Activated CD4-positive, alpha-beta T cell treated with anti-CD3 and anti-CD28 coated beads, Interleukin-2, amount 50 U/mL, for 48 hours (primary cell): ENCODE data around the gene MFF.
A peak's percentile ranks its signal among the peaks of the same experiment; 100 is the strongest.

Source experiments
- DNase-seq, 2 experiments: peaks; one replicate each; pipeline ENCODE4 v3.0.0-alpha.2; 2020

MFF gene, protein sequence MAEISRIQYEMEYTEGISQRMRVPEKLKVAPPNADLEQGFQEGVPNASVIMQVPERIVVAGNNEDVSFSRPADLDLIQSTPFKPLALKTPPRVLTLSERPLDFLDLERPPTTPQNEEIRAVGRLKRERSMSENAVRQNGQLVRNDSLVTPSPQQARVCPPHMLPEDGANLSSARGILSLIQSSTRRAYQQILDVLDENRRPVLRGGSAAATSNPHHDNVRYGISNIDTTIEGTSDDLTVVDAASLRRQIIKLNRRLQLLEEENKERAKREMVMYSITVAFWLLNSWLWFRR

DNA sequence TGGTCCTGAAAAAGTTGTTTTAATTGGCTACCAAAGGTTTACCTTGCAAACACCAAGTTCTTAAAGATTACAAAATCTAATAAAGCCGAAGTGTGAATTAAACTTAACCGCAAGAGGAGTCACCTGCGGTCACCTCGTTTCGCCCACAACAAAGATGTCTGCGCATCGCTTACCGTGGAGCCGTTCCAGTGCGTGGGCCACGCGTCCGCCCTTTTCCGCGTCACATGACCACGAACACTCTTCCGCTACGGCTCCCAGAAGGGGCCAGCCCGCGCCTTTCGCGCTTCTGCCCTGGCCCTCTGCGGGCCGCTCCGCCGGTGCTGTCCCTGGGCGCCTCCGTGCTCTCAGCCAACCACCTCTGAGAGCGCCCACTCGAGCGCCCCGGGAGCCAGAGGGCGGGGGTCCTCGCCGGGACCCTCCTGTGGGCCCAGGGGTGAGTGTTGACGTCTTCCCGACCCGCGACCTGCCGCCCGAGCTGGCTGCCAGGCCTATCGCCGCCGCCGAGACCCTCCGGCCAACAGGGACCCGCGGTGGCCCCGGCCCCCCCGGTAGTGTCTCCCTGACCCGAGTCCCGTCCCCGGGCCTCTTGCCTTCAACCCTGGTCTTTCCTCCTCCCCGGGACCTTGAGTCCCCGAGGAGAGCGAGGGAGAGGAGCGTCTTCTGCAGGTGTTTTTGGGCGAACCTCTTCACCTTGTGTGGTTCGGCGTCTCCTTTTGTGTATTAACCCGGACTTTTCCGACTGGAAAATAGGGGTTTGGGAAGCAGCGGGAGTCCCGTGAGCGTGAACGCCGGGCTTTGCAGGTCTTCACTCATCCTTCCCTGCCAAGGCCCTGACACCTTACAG, at the start of gene MFF:
Gene MFF, plus strand, starts transcription at position 257 of the 844 bp plus-strand sequence. CDS start 5,415 bp downstream, outside the sequence.
- peak; percentile 93 to 95 for DNase-seq

DNA sequence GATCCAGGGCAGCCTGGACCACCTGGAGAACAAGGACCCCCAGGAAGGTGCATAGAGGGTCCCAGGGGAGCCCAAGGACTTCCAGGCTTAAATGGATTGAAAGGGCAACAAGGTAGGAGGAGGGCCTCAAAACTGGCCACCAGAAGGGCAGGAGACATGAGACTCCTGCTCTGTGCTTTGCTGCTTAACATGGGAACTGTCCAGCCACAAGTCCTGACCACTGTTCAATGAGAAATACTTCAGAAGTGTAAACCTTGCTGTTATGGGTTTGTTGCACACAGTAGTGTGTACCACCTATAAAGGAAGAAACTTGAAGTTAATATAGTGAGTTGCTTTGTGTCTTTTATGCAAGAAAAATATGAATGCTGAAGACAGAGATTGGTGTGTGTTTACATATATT, 44.2 kb upstream of the MFF start:
- DNase-seq, result no peak

DNA sequence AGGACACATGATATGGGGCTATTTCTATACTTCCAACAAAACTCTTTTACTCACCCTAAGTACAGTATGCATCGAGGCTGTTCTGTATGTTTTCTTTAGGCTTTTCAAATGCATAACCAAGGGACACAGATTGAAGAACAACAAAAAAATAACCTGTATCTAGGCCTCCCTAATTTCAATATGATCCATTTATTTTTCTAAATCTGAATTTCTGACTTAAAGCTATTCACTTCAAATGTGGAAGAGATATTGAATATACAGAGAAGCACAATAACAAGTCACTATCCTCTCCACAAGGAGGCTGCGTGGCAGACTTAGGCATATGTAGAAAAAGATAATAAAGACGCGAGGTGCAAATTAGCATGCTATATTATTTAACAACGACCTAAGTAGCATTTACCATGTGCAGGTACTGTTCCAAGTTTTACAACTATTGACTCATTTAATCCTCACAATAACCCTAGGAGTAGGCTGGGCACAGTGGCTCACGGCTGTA, 39.3 kb upstream of the MFF start:
- DNase-seq, result no peak

DNA sequence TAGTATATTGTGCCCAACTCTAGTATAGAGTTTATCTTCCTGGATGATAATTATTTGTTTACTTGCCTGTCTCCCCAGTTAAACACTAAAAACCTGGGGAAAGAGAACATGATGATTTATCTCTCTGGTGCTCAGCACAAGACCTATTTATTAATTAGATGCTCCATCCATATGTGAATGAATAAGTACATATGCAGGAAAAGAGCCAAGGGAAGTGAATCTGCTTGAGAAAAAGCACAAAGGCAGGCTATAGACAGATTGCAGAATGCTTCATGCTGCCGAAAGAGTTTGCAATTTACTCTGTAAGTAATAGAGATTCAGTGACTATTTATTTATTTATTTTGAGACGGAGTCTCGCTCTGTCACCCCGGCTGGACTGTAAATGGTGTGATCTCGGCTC, 37.3 kb upstream of the MFF start:
- no peak for DNase-seq

GRCh38 chr2:227292314-227292713, 32.7 kb upstream of the MFF start:
- DNase-seq, result no peak

GRCh38 chr2:227293531-227293930, 31.5 kb upstream of the MFF start:
- no peak for DNase-seq

DNA sequence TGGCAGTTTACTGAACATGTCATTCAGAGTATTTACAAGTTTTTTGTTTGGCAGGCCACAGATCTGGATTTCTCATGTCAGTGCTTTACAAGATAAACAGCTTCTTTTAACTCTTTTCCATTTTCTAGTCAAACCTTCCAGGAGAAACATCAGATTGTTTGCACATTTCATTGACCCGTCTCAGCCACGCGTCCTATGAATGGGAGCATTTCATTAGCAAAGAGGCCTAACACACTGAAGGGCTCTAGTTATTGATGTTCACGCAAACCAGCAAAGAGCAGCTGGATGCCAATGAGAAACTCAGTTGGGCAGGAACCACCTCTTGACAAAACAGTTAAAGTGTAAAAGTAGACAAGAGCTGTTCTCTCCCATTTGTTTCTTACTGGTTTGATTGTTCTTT, 29.2 kb upstream of the MFF start:
- no peak for DNase-seq

GRCh38 chr2:227296671-227297405, 28.2 kb upstream of the MFF start:
- DNase-seq, result no peak

GRCh38 chr2:227301523-227301922, 23.5 kb upstream of the MFF start:
- DNase-seq, result no peak

DNA sequence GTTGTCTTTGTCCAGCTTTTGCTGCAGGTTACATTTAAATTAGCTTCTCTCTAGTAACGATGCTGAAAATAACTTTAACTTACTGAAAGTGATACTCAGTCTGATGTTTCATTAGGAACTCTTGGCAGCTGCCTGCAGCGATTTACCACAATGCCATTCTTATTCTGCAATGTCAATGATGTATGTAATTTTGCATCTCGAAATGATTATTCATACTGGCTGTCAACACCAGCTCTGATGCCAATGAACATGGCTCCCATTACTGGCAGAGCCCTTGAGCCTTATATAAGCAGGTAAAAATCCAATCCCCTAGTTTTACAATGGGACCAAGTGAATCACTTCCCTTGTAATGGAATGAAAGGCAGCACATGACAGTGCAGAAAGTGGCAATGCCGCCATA, 16.3 kb upstream of the MFF start:
- DNase-seq, result no peak

GRCh38 chr2:227310756-227311110, 14.3 kb upstream of the MFF start:
- no peak for DNase-seq

DNA sequence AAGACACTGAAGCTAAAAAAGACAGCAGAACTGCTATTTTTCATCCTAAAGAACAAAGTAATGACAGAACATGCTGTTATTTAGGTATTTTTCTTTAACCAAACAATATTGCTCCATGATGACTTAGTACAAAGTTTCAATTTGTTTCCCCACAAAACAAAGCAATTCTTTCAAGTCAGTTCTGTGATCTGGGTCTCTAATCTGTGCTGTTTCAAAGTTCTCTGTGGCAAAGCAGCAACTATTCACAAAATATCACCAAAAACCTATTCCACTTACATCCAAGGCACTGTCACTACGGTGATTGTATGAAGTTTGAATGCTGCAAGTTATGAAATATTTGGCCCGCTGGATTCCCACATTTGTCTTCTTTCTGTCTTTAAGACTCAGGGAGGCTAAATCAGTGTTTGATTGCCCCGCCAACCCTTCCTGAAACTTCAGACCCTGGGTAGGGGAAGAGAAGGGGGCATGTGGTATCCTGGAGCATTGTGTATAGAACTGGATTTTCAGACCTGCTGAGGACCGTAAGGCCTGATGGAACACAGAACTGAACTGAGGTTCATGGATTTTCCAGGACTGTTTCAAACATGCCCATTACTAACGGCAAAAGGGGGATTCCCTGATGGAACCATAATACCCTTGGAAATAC, 13.1 kb upstream of the MFF start:
- no peak for DNase-seq

- no peak for DNase-seq
Observed at GRCh38 chr2:227312579-227312978, 12.5 kb upstream of the MFF start.

DNA sequence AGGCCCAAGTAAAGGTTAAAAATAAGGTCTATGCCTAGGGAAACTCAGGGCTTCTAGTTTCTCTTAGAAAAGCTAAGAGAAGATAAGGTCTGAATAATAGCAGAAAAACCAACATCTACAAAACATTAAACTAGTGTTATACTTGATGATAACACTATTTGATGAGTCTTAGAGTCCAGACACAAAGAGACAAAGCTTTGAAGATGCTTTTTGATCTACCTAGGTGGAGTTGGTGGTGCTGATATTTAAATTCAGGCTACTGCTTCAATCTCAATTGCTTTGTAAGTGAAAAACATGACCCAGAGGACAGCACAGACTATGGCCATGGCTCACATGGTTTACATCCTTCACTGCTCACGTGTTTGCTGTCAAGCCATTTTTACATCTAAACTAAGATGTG, 11.7 kb upstream of the MFF start:
- DNase-seq, result no peak

DNA sequence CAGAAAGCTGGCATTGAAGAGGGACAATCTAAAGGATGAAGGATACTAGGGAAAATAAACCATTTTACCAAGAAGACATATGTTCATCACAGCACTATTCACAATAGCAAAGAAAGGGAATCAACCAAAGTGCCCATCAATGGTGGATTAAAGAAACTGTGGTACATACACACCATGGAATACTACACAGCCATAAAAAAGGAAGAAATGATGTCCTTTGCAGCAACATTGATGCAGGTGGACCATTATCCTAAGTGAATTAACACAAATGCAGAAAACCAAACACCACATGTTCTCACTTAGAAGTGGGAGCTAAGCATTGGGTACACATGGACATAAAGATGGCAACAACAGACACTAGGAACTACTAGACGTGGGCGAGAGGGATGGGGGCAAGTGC, 7.2 kb upstream of the MFF start:
- DNase-seq, result no peak

DNA sequence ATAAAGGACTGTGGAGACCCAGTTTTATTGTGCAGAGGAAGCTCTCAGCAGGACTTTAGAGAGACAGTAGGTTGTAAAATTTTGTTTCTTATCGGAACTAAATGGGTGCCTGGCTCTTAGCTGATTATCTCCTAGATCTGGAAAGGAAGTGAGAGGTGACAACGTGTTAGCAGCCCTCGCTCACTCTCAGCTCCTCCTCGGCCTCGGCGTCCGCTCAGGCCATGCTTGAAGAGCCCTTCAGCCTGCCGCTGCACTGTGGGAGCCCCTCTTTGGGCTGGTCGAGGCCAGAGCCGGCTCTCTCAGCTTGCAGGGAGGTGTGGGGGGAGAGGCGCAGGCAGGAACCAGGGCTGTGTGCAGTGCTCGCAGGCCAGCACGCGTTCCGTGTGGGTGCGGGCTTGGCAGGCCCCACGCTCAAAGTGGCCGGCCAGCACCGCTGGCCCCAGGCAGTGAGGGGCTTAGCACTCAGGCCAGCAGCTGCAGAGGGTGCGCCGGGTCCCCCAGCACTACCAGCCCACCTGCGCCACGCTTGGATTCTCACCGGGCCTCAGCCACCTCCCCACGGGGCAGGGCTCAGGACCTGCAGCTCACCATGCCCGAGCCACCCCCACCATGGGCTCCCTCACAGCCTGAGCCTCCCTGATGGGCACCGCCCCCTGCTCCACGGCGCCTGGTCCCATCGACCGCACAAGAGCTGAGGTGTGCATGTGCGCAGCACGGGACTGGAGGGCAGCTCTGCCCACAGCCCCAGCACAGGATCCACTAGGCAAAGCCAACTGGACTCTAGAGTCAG, 4.6 kb upstream of the MFF start:
- DNase-seq, result no peak

- no peak for DNase-seq
Observed at GRCh38 chr2:227322530-227323205, 2.4 kb upstream of the MFF start.

- DNase-seq, result no peak
Observed at GRCh38 chr2:227323818-227324217, 1.2 kb upstream of the MFF start.

GRCh38 chr2:227324642-227324994, 433 bp upstream of the MFF start:
- DNase-seq, result peak; percentile 2 to 7

DNA sequence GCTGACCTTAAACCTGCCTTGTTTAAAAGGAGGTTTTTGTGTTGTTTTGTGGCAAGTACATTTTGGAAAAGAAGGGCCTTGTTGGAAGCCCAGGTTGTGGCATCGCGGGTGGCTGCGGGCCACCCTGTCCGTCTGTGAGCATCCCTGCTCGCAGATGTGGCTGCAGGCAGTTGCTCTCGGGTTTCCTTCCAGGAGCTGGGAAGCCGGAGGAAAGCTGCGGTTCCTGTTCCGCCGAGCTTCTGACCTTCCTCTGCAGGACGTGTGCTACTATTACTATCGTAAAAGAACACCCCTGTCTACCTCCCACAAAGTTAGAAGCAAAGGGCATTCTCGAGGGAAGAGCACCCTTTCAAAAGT, 766 bp downstream of the MFF start:
- peak; percentile 4 to 22 for DNase-seq

GRCh38 chr2:227326783-227327182, 1.7 kb downstream of the MFF start:
- DNase-seq, result no peak

DNA sequence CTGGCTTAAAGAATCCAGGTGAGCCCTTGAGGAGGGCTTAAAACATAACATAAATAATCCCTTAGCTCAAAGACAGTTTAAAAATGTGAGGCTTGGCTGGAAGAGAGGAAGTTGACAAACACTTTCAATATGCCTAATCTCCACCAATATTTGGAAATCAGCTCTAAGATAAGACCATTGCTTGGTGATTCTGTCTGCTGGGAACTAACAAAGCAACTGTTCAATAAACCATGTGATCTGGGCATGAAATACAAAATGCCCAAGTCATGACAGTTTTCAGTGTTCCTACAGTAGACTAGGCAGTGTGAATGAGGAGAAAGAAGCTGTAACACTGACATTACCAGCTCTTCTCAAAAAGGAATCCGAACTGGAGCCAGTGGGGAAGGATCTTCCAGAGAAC, 10.7 kb downstream of the MFF start:
- no peak for DNase-seq
